Naive thymus-derived CD4-positive, alpha-beta T cell (primary cell): ENCODE measurements around the gene PTPRG. TPM values are rescaled to one million over a fixed set of nuclear protein-coding genes. Genes with fewer than 3 reads are reported as not detected.

Experiments
- ATAC-seq: fragments of 150-1000 bp; cut with Tn5 transposase; 2 replicates; pipeline ENCODE4 v1.10.0; 2021; ENCODE audit warnings: mild to moderate bottlenecking, moderate library complexity
- CTCF ChIA-PET: fragments of 350-600 bp; sonication (Branson Sonifier 250); formaldehyde crosslinking; loops from one replicate; lab custom pipeline; 2021; ENCODE audit warnings: antibody characterized with exemption; lab: Charles Lee
- POLR2A ChIA-PET: fragments of 350-600 bp; sonication (Branson Sonifier 250); formaldehyde crosslinking; loops from one replicate; lab custom pipeline; 2021; ENCODE audit warnings: antibody characterized with exemption, inconsistent platforms; lab: Charles Lee
- DNase-seq, 9 donors: peaks; one replicate each; pipeline versions ENCODE4 v3.0.0 to v3.0.0-alpha.2; 2020 to 2022; ENCODE audit warnings: mixed read lengths in 1 of 9
- H3K27ac ChIP-seq: one replicate; pipeline ENCODE4 v1.7.0; 2013; ENCODE audit warnings: mild to moderate bottlenecking, low read depth, low read length, moderate library complexity
- H3K27me3 ChIP-seq, 2 donors: one replicate each; pipeline ENCODE4 v1.7.0; 2013; ENCODE audit warnings: low read length in 2 of 2, mild to moderate bottlenecking in 2 of 2, moderate library complexity in 2 of 2; ENCODE audit not compliant: control insufficient read depth in 2 of 2, insufficient read depth in 2 of 2
- H3K36me3 ChIP-seq, 3 experiments: 1 replicate in 2 of 3; 2 replicates in 1 of 3; pipeline ENCODE4 v1.7.0; 2013; ENCODE audit warnings: low read length in 3 of 3, mild to moderate bottlenecking in 3 of 3, moderate library complexity in 1 of 3; ENCODE audit not compliant: insufficient read depth in 3 of 3, control insufficient read depth in 2 of 3
- H3K4me1 ChIP-seq, 2 donors: one replicate each; pipeline ENCODE4 v1.7.0; 2013; ENCODE audit warnings: low read length in 2 of 2, mild to moderate bottlenecking in 2 of 2, moderate library complexity in 1 of 2; ENCODE audit not compliant: control insufficient read depth in 2 of 2, insufficient read depth in 2 of 2
- H3K4me3 ChIP-seq: 2 replicates; pipeline ENCODE4 v1.7.0; 2013; ENCODE audit warnings: mild to moderate bottlenecking, low read length
- H3K9me3 ChIP-seq, 3 experiments: 1 replicate in 2 of 3; 2 replicates in 1 of 3; pipeline ENCODE4 v1.7.0; 2013; ENCODE audit warnings: low read length in 3 of 3; ENCODE audit not compliant: control insufficient read depth in 2 of 3
- H3K27ac Mint-ChIP-seq, 9 donors: one replicate each; pipeline ENCODE4 v1.8.0; 2020 to 2022; ENCODE audit warnings: mixed read lengths in 9 of 9, mild to moderate bottlenecking in 8 of 9, moderate library complexity in 5 of 9, inconsistent platforms in 2 of 9
- H3K27me3 Mint-ChIP-seq, 5 donors: one replicate each; pipeline ENCODE4 v1.8.0; 2021 to 2022; ENCODE audit warnings: mixed read lengths in 5 of 5, mild to moderate bottlenecking in 1 of 5
- H3K36me3 Mint-ChIP-seq, 5 donors: one replicate each; pipeline ENCODE4 v1.8.0; 2020 to 2022; ENCODE audit warnings: mixed read lengths in 5 of 5, mild to moderate bottlenecking in 3 of 5, inconsistent platforms in 1 of 5
- H3K4me1 Mint-ChIP-seq, 7 donors: one replicate each; pipeline ENCODE4 v1.8.0; 2020 to 2022; ENCODE audit warnings: mixed read lengths in 7 of 7, mild to moderate bottlenecking in 3 of 7, inconsistent platforms in 1 of 7
- H3K4me3 Mint-ChIP-seq, 10 donors: one replicate each; pipeline ENCODE4 v1.8.0; 2020 to 2022; ENCODE audit warnings: mild to moderate bottlenecking in 10 of 10, mixed read lengths in 10 of 10, moderate library complexity in 6 of 10, inconsistent platforms in 2 of 10
- H3K9me3 Mint-ChIP-seq, 11 donors: one replicate each; pipeline ENCODE4 v1.8.0; 2020 to 2022; ENCODE audit warnings: mixed read lengths in 11 of 11, mild to moderate bottlenecking in 4 of 11, inconsistent platforms in 1 of 11, moderate library complexity in 1 of 11
- intact Hi-C, 2 donors: fragments of 100-400 bp; cut with micrococcal nuclease; formaldehyde crosslinking; loops; one replicate each; pipeline ENCODE4 v1.15.1; 2023
- polyA plus RNA-seq, 2 donors: library from polyadenylated mRNA; unstranded; fragments of 300-500 nt; fragmentation: Illumina TruSeq; gene quantifications; one replicate each; pipeline ENCODE4 v1.2.3, GENCODE V29; 2021
- total RNA-seq, 6 experiments: library from RNA in 5 of 6; stranded (reverse) in 5 of 6; gene quantifications; 1 replicate in 5 of 6; 2 replicates in 1 of 6; pipeline ENCODE4 v1.2.3 and lab custom pipeline; 2021 to 2026

Gene PTPRG
- total and polyA plus RNA-seq, 7 experiments from 2014 or later = 0.17 to 1.7 TPM; not detected in 5

DNA sequence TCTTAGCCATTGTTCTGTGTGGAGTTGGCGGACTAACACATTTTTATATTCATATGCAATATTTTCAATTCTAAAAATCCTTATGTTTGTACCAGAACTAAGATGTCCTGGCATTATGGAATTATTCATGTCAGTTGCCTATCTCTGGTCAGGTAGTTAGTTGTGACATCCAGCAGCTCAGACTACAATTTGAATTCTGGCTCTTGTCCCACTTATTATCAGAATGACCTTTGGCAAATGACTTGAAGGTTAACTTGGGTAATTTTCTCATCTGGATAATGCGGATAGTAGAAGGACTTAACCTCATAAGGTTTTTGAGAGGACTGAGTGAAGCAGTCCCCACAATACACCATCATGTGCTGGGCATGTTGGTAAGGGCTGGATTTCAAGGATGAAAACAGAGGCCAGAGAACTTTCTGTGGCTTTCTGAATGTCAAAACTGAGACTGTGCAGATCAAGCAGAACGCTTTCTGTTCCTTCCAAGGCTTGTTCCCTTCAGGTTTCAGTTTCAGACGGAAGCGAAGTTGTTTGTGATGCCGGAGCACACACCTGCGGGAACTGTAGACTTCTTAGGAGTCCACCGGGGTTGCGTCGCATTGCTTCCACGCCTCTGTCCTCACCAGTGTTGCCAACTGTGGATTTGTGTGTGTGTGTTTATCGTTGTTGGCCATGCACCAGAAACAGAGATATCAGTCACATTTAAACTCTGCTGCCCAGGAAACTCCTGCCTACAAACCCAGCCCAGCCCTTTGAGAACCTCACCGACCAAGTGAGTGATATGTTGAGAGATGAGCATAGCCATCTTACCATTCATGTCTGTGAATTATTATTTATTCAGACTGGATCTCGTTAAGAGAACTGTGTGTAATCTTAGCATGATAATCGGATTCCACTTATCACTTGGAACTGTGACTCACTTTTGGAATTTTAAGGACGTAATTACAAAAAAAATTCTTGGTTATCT, 76.0 kb downstream of the PTPRG start:
- DNase-seq (no peak), ATAC-seq (no peak)
- no peaks in the 10 kb centered on the region for H3K4me1 Mint-ChIP-seq
- H3K36me3 ChIP-seq = no peaks in the 10 kb centered on the region
- no peaks in the 10 kb centered on the region for H3K9me3 ChIP-seq
- peaks cover 0 to 2% (median 0%) of the 10 kb centered on the region in 5 donors for H3K36me3 Mint-ChIP-seq
- intact Hi-C loops = no loop called here
- ChIA-PET POLR2A (no interaction called here), CTCF (no interaction called here)
- no peaks in the 10 kb centered on the region for H3K27me3 ChIP-seq
- peaks cover 0 to 13% (median 0%) of the 10 kb centered on the region in 11 donors for H3K9me3 Mint-ChIP-seq
- no peak overlapping the region for H3K27ac ChIP-seq
- H3K4me3 Mint-ChIP-seq = no peak overlapping the region
- H3K27me3 Mint-ChIP-seq = peaks cover 0 to 21% (median 3%) of the 10 kb centered on the region in 5 donors
- no peaks in the 10 kb centered on the region for H3K4me1 ChIP-seq
- no peak overlapping the region for H3K27ac Mint-ChIP-seq
- H3K4me3 ChIP-seq = no peak overlapping the region

DNA sequence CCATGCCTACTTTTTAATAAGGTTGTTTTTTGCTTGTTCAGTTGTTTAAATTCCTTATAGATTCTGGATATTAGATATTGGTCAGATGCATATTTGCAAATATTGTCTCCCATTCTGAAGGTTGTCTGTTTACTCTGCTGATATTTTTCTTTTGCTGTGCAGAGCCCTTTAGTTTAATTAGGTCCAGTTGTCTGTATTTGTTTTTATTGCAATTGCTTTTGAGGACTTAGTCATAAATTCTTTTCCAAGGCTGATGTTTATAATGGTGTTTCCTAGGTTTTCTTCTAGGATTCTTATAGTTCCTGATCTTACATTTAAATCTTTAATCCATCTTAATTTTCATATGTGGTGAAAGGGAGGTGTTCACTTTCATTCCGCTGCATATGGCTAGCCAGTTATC, 77.4 kb downstream of the PTPRG start:
- no peak overlapping the region for H3K27ac Mint-ChIP-seq
- H3K27me3 Mint-ChIP-seq = peaks cover 0 to 22% (median 4%) of the 10 kb centered on the region in 5 donors
- no peak overlapping the region for H3K4me3 Mint-ChIP-seq
- H3K4me1 ChIP-seq = no peaks in the 10 kb centered on the region
- no peaks in the 10 kb centered on the region for H3K36me3 ChIP-seq
- H3K36me3 Mint-ChIP-seq = peaks cover 0 to 4% (median 0%) of the 10 kb centered on the region in 5 donors
- intact Hi-C loops = no loop called here
- no peaks in the 10 kb centered on the region for H3K9me3 ChIP-seq
- no peaks in the 10 kb centered on the region for H3K4me1 Mint-ChIP-seq
- POLR2A ChIA-PET = no interaction called here
- CTCF ChIA-PET = no interaction called here
- ATAC-seq (no peak), DNase-seq (no peak)
- no peak overlapping the region for H3K4me3 ChIP-seq
- no peak overlapping the region for H3K27ac ChIP-seq
- H3K27me3 ChIP-seq = no peaks in the 10 kb centered on the region
- peaks cover 0 to 13% (median 0%) of the 10 kb centered on the region in 11 donors for H3K9me3 Mint-ChIP-seq

DNA sequence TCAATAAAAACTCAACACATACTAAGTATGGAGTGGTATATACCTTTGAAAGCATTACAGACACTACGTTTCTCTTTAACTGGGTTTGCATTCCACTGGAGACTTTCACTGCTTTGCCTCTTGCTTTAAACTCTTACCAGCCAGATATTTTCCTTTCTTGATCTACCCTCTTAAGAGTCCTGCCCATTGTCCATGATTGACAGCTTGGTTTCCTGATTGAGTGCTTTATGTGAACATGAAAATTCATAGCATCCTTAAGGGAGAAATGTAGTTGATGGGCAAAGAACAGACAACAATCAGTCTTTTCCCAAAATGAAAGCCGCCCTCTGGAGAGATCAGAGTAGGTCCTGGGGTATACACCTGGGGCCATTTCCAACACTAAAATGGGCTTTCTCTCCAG, 78.6 kb downstream of the PTPRG start:
- no peak overlapping the region for H3K27ac ChIP-seq
- H3K36me3 ChIP-seq = no peaks in the 10 kb centered on the region
- POLR2A ChIA-PET = no interaction called here
- no peak for DNase-seq
- peaks cover 0 to 22% (median 9%) of the 10 kb centered on the region in 5 donors for H3K27me3 Mint-ChIP-seq
- intact Hi-C loops = no loop called here
- H3K9me3 ChIP-seq = no peaks in the 10 kb centered on the region
- H3K36me3 Mint-ChIP-seq = peaks cover 0 to 4% (median 0%) of the 10 kb centered on the region in 5 donors
- peaks cover 0 to 13% (median 0%) of the 10 kb centered on the region in 11 donors for H3K9me3 Mint-ChIP-seq
- no peaks in the 10 kb centered on the region for H3K4me1 Mint-ChIP-seq
- H3K4me1 ChIP-seq = no peaks in the 10 kb centered on the region
- ATAC-seq = no peak
- H3K4me3 Mint-ChIP-seq = no peak overlapping the region
- no peak overlapping the region for H3K4me3 ChIP-seq
- CTCF ChIA-PET = no interaction called here
- H3K27ac Mint-ChIP-seq = no peak overlapping the region
- H3K27me3 ChIP-seq = no peaks in the 10 kb centered on the region

DNA sequence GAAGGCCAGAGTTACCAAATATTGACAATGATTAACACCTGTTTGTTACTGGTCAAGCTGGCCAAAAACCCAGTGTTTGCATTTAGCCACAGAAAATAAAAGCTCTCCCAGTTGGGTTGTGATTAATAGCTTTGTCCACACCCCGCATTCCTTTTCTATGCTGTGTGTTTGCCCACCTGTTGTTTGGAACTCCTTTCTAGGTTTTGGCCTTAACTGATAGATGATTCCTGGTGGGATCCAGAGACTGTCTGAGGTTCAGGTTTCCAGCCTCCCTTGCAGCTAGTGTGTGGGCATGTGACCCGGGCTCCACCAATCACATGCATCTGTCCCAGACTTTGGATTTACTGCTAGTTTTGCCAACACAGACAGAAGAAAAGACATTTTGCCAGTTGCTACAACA, 83.8 kb downstream of the PTPRG start:
- H3K4me1 ChIP-seq = no peaks in the 10 kb centered on the region
- DNase-seq = no peak
- H3K27ac Mint-ChIP-seq = no peak overlapping the region
- no peak overlapping the region for H3K4me3 Mint-ChIP-seq
- peaks cover 0 to 6% (median 0%) of the 10 kb centered on the region in 11 donors for H3K9me3 Mint-ChIP-seq
- H3K36me3 Mint-ChIP-seq = peaks cover 0 to 4% (median 0%) of the 10 kb centered on the region in 5 donors
- CTCF ChIA-PET = no interaction called here
- H3K27ac ChIP-seq = no peak overlapping the region
- no peaks in the 10 kb centered on the region for H3K9me3 ChIP-seq
- intact Hi-C loops = no loop called here
- H3K36me3 ChIP-seq = no peaks in the 10 kb centered on the region
- no peaks in the 10 kb centered on the region for H3K4me1 Mint-ChIP-seq
- no peaks in the 10 kb centered on the region for H3K27me3 ChIP-seq
- H3K4me3 ChIP-seq = no peak overlapping the region
- peaks cover 0 to 18% (median 9%) of the 10 kb centered on the region in 5 donors for H3K27me3 Mint-ChIP-seq
- POLR2A ChIA-PET = no interaction called here
- ATAC-seq = no peak

DNA sequence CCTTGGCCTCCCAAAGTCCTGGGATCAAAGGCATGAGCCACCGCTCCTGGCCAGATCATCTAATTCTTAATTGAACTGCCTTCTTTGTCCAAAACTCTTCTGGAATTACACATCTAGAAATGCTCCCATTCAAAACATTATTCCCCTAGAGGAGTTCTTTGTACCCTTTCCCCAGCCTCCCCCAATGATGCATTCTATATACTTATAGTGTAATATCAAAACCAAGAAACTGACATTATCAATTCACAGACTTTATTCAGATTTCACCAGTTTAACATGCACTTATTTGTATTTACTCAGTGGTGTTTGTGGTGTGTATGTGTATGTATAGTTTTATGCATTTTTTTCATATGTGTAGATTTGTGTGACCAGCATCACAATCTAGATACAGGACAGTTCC, 85.0 kb downstream of the PTPRG start:
- ChIA-PET POLR2A (interaction anchor here (0.6 kb wide), 1 partner anchor 163 kb away, joined by 4 read pairs; no protein-coding TSS in a partner anchor), CTCF (no interaction called here)
- intact Hi-C loops = no loop called here
- Mint-ChIP-seq H3K4me3 (no peak overlapping the region), H3K9me3 (peaks cover 0 to 6% (median 0%) of the 10 kb centered on the region in 11 donors), H3K27me3 (peaks cover 0 to 18% (median 5%) of the 10 kb centered on the region in 5 donors), H3K36me3 (peaks cover 0 to 4% (median 0%) of the 10 kb centered on the region in 5 donors), H3K4me1 (no peaks in the 10 kb centered on the region), H3K27ac (no peak overlapping the region)
- ATAC-seq (no peak), DNase-seq (no peak)
- Histone ChIP-seq H3K36me3 (no peaks in the 10 kb centered on the region), H3K9me3 (no peaks in the 10 kb centered on the region), H3K4me3 (no peak overlapping the region), H3K27me3 (no peaks in the 10 kb centered on the region), H3K4me1 (no peaks in the 10 kb centered on the region), H3K27ac (no peak overlapping the region)

DNA sequence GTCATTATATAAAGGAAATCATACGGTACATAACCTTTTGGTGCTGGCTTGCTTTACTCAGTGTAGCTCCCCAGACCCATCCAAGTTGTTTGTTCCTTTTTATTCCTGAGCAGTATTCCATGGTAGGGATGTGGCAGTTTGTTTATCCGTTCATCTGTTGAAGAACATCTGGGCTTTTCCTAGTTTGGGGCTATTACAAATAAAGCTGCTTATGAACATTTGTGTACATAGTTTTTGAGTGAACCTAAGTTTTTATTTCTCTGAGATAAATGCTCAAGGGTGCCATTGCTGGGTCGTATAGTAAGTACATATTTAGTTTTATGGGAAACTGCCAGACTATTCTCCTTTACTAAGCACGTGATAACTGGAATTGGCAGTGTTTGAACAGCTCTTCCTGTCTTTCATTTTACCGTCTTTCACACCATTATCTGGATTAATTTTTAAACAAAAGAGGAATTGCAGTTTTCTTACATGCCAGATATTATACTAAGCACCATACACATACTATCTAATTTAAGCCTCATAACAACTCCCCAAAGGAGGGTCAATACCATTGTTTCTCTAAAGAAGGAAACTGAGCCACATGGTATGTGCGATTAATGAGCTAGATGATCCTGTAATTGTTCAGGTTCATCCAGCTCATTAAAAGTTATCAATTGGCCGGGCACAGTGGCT, 85.6 kb downstream of the PTPRG start:
- ATAC-seq (no peak), DNase-seq (no peak)
- H3K27me3 ChIP-seq = no peaks in the 10 kb centered on the region
- H3K4me1 ChIP-seq = no peaks in the 10 kb centered on the region
- intact Hi-C loops = no loop called here
- Mint-ChIP-seq H3K27me3 (peaks cover 0 to 18% (median 4%) of the 10 kb centered on the region in 5 donors), H3K27ac (no peak overlapping the region), H3K4me1 (no peaks in the 10 kb centered on the region), H3K4me3 (no peak overlapping the region), H3K9me3 (peaks cover 0 to 6% (median 0%) of the 10 kb centered on the region in 11 donors), H3K36me3 (peaks cover 0 to 4% (median 0%) of the 10 kb centered on the region in 5 donors)
- no peaks in the 10 kb centered on the region for H3K9me3 ChIP-seq
- no peaks in the 10 kb centered on the region for H3K36me3 ChIP-seq
- ChIA-PET CTCF (interaction anchor here (0.6 kb wide), 1 partner anchor 46 kb away, joined by 5 read pairs; no protein-coding TSS in a partner anchor), POLR2A (interaction anchor here (0.6 kb wide), 1 partner anchor 164 kb away, joined by 4 read pairs; no protein-coding TSS in a partner anchor)
- H3K27ac ChIP-seq = no peak overlapping the region
- H3K4me3 ChIP-seq = no peak overlapping the region
